ENCODE data around the gene CABLES1. TPM values are rescaled to one million over a fixed set of nuclear protein-coding genes. Genes with fewer than 3 reads are reported as not detected.

Gene CABLES1
- total RNA-seq, 2 donors from 2014 or later, result 0.39 TPM; not detected in 1

DNA sequence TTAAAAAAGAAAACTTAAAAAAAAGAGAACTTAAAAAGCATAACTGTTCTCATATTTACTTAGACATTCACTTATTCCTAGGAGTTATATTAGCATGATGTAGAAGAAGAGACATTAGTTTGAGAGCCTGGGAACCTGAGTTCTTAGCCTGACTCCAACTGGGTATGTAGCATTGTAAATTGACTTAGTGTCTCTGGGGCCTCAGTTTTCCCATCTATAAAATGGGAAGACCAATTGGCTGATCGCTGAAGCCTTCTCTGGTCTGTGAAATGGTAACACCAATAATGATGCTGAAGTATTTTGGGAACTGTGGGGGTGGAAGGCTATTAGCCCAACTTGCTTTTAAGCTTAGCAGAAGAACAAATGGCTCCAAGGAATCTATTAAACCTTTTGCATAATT lies 55.9 kb downstream of the CABLES1 start:
- Mint-ChIP-seq H3K4me1 (ENCODE audit: low read depth in 2 of 2) (no peaks in the 10 kb centered on the region), H3K9me3 (no peaks in the 10 kb centered on the region), H3K27ac (no peak overlapping the region), H3K36me3 (no peaks in the 10 kb centered on the region), H3K4me3 (no peak overlapping the region), H3K27me3 (no peaks in the 10 kb centered on the region)
- ATAC-seq (no peak), DNase-seq (ENCODE audit: low spot score) (no peak)

- H3K4me3 Mint-ChIP-seq, result no peak overlapping the region
- H3K27me3 Mint-ChIP-seq, result no peaks in the 10 kb centered on the region
- ATAC-seq, result no peak
- H3K36me3 Mint-ChIP-seq, result no peaks in the 10 kb centered on the region
- DNase-seq (ENCODE audit: low spot score), result no peak
- H3K9me3 Mint-ChIP-seq, result no peaks in the 10 kb centered on the region
- H3K4me1 Mint-ChIP-seq (ENCODE audit: low read depth in 2 of 2), result no peaks in the 10 kb centered on the region
- no peak overlapping the region for H3K27ac Mint-ChIP-seq
Observed at GRCh38 chr18:23193742-23194141, 58.5 kb downstream of the CABLES1 start.

GRCh38 chr18:23194155-23194996 lies 59.1 kb downstream of the CABLES1 start:
- Mint-ChIP-seq H3K4me3 (no peak overlapping the region), H3K9me3 (no peaks in the 10 kb centered on the region), H3K4me1 (ENCODE audit: low read depth in 2 of 2) (no peaks in the 10 kb centered on the region), H3K36me3 (no peaks in the 10 kb centered on the region), H3K27me3 (no peaks in the 10 kb centered on the region), H3K27ac (no peak overlapping the region)
- DNase-seq (ENCODE audit: low spot score) (no peak), ATAC-seq (no peak)

GRCh38 chr18:23194997-23195957 lies 60.0 kb downstream of the CABLES1 start:
- no peaks in the 10 kb centered on the region for H3K27me3 Mint-ChIP-seq
- DNase-seq (ENCODE audit: low spot score) (no peak), ATAC-seq (no peak)
- H3K9me3 Mint-ChIP-seq, result no peaks in the 10 kb centered on the region
- H3K4me3 Mint-ChIP-seq, result no peak overlapping the region
- no peak overlapping the region for H3K27ac Mint-ChIP-seq
- no peaks in the 10 kb centered on the region for H3K4me1 Mint-ChIP-seq (ENCODE audit: low read depth in 2 of 2)
- no peaks in the 10 kb centered on the region for H3K36me3 Mint-ChIP-seq

DNA sequence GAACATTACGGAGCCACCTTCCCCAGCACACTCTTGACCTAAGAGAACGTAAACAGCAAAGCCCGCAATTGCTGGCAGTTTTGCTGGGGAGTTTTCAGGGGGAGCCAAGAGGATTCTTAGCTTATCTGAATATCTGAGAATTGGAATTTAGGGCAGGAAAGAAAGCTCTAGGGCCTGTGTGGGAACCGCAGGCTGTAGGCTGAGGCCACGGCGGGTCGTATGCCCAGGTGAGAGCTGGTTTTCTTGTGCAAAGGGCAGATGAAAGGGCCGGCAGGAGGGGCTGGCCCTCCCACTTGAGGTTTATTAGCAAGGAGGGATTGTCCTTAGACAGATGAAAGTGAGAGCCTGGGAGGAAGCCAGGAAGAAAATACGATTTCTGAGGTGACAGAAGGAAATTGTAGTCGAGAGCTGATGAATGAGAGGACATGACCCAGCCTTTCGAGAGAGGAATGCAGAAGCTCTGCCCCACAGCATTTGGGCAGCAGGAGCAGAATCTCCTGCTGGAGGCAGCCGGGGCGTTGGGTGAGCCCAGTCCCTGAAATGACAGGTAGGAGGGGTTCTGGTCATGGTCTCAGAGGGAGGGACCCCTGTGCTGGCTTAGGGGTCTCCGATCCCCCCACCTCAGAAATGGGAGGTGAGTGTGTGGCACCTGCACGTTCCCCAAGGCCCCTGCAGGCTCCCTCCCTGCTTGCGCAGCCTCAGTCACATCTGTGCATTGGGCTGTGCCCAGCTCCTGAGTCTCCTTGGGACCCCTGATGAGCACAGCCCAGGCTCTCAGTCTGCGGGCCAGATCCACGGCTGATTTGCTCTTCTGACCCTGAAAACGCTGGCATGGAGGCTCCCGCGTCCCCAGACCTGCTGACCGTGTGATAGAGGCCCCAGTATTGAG lies 61.1 kb downstream of the CABLES1 start:
- Mint-ChIP-seq H3K9me3 (no peaks in the 10 kb centered on the region), H3K27ac (no peak overlapping the region), H3K4me1 (ENCODE audit: low read depth in 2 of 2) (no peaks in the 10 kb centered on the region), H3K27me3 (peaks cover 1 to 2% of the 10 kb centered on the region in 2 donors), H3K4me3 (no peak overlapping the region), H3K36me3 (no peaks in the 10 kb centered on the region)
- DNase-seq (ENCODE audit: low spot score) (no peak), ATAC-seq (no peak)

- no peak for ATAC-seq
- Mint-ChIP-seq H3K36me3 (no peaks in the 10 kb centered on the region), H3K4me1 (ENCODE audit: low read depth in 2 of 2) (peaks cover 0 to 9% of the 10 kb centered on the region in 2 donors), H3K27me3 (peaks cover 11 to 13% of the 10 kb centered on the region in 2 donors), H3K27ac (no peak overlapping the region), H3K4me3 (no peak overlapping the region), H3K9me3 (no peaks in the 10 kb centered on the region)
- no peak for DNase-seq (ENCODE audit: low spot score)
Observed at GRCh38 chr18:23198217-23198845, 63.0 kb downstream of the CABLES1 start.

DNA sequence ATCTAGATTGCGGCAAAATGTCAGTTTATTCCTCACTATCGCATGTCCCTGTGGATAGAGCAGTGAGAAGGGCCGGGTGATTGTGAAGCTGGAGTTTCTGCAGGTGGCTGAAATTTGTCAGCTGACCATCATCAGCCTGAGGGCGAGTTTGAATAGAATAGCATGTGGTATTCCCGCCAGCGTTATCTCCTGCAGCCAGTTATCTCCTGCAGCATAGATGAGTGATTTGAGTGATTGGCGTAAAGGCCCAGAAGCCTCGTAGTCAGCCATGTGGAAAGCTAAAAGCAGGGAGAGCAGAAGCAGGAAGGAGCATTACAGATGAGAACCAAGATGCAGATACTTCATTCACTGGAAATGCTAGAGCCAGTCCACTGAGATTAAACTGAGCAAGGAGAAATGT lies 65.5 kb downstream of the CABLES1 start:
- DNase-seq (ENCODE audit: low spot score), result no peak
- Mint-ChIP-seq H3K4me3 (no peak overlapping the region), H3K4me1 (ENCODE audit: low read depth in 2 of 2) (peaks cover 0 to 9% of the 10 kb centered on the region in 2 donors), H3K27ac (no peak overlapping the region), H3K36me3 (peaks cover 6% of the 10 kb centered on the region), H3K9me3 (no peaks in the 10 kb centered on the region), H3K27me3 (peaks cover 11 to 13% of the 10 kb centered on the region in 2 donors)
- ATAC-seq, result no peak

DNA sequence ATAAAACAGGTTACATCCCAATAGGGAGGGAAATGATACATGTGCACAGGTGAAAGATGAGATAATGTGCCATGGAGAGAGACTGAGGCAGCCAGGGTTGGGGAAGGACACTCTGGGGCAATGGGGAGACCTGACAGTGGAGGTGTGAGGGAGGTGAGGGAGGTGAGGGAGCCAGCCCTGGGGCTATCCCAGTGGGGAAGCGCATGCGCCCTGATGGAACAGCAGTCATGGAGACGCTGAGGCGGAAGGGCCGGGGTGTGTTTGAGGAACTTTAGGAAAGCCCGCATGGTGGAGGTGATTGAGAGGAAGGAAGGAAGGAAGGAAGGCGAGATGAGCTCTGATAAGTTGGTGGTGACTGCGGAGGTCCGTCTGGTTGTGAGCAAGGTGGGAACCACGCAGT lies 66.5 kb downstream of the CABLES1 start:
- Mint-ChIP-seq H3K27ac (no peak overlapping the region), H3K36me3 (peaks cover 6% of the 10 kb centered on the region), H3K4me3 (no peak overlapping the region), H3K9me3 (no peaks in the 10 kb centered on the region), H3K4me1 (ENCODE audit: low read depth in 2 of 2) (peaks cover 0 to 9% of the 10 kb centered on the region in 2 donors), H3K27me3 (peaks cover 11 to 13% of the 10 kb centered on the region in 2 donors)
- ATAC-seq (no peak), DNase-seq (ENCODE audit: low spot score) (peak; percentile 46)

DNA sequence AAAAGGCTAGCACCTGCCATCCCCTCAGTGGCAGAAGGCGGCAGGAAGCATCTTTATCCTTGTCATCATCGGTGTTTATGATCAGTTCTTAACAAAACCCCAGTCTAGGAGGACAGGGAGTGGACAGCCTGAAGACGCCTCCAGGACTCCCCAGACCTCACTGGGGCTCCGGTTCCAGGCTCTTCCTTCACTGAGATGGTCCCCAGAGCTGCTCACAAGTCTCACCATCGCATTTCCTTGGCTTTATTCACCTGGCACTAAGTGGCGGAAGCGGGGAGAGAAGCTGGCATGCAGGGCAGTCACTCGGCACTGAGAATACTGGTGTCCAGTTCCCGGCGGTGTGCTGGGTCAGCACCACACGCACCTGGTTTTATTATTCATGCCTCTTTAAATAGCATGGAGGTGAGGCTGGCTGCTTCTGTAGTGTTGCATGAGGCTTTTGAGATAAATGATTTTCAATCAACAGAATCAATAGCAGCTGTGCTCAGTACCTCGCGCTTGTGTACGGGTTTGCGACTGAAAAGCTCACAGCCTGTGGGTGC lies 68.7 kb downstream of the CABLES1 start:
- Mint-ChIP-seq H3K4me3 (no peak overlapping the region), H3K27me3 (peaks cover 11 to 13% of the 10 kb centered on the region in 2 donors), H3K27ac (no peak overlapping the region), H3K9me3 (peaks cover 3% of the 10 kb centered on the region), H3K36me3 (peaks cover 6% of the 10 kb centered on the region), H3K4me1 (ENCODE audit: low read depth in 2 of 2) (peaks cover 5 to 17% of the 10 kb centered on the region in 2 donors)
- no peak for DNase-seq (ENCODE audit: low spot score)
- no peak for ATAC-seq

DNA sequence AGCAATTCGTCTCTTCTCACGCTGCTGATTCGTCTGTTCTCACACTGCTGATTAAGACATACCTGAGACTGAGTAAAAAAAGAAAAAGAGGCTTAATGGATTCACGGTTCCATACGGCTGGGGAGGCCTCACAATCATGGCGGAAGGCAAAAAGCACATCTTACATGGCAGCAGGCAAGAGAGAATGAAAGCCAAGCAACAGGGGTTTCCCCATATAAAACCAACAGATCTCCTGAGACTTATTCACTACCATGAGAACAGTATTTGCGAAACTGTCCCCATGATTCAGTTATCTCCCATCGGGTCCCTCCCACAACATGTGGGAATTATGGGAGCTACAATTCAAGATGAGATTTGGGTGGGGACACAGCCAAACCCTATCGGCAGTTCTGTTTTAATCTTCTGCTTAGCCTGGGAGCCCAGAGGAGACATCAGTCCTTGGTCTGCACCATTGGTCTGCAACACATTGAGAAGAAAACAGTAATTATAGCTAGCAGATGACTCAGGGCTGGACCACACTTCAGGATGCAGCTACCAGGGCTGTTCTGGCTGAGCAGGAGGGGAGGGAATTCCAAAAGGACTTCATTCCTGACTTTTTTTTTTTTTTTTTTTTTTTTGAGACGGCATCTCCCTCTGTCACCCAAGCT lies 69.4 kb downstream of the CABLES1 start:
- Mint-ChIP-seq H3K36me3 (peaks cover 6% of the 10 kb centered on the region), H3K4me3 (no peak overlapping the region), H3K9me3 (peaks cover 4% of the 10 kb centered on the region), H3K27me3 (peaks cover 11 to 13% of the 10 kb centered on the region in 2 donors), H3K4me1 (ENCODE audit: low read depth in 2 of 2) (peaks cover 5 to 22% of the 10 kb centered on the region in 2 donors), H3K27ac (no peak overlapping the region)
- no peak for DNase-seq (ENCODE audit: low spot score)
- ATAC-seq, result no peak

GRCh38 chr18:23205980-23206379 lies 70.7 kb downstream of the CABLES1 start:
- peaks cover 11 to 13% of the 10 kb centered on the region in 2 donors for H3K27me3 Mint-ChIP-seq
- H3K36me3 Mint-ChIP-seq, result peaks cover 6% of the 10 kb centered on the region
- ATAC-seq, result no peak
- H3K9me3 Mint-ChIP-seq, result peaks cover 4% of the 10 kb centered on the region
- peaks cover 5 to 22% of the 10 kb centered on the region in 2 donors for H3K4me1 Mint-ChIP-seq (ENCODE audit: low read depth in 2 of 2)
- DNase-seq (ENCODE audit: low spot score), result no peak
- no peak overlapping the region for H3K27ac Mint-ChIP-seq
- no peak overlapping the region for H3K4me3 Mint-ChIP-seq

DNA sequence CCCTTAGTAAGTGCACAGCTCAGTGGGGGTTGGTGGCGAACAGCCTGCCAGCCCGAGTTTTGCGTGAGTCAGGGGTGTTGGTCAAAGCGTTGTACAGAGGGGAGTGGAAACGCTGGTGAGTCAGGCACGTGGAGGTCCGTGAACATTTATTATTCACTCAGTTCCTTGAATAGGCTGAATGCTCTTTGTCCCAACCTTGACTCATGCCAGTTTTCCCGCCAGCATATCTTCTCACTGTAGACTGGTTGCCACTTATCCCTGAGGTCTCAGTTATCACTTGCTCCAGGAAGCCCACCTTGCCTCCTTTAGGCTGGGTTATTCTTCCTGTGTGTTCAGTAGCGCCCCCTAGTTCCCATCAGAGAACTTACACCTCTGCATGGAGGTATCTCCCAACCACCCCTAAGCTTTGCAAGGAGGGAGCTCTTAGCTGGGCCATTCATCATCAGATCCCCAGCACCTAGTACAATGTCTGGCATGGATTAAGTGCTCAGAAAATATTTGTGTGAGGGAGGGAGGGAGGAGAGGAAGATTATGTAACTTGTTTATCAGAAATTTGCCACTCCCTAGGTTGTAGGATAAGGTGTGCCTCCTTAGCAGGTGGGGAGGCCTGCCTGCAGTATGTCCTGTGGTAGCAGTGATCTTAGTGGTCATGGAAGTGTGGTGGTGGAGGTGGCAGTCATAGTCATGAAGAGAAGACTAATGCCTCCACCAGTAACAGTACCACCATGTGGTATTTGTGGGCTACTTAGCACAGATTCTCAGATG lies 72.1 kb downstream of the CABLES1 start:
- Mint-ChIP-seq H3K36me3 (peaks cover 6% of the 10 kb centered on the region), H3K27ac (no peak overlapping the region), H3K4me3 (no peak overlapping the region), H3K9me3 (peaks cover 4% of the 10 kb centered on the region), H3K4me1 (ENCODE audit: low read depth in 2 of 2) (peaks cover 5 to 17% of the 10 kb centered on the region in 2 donors), H3K27me3 (peaks cover 1 to 3% of the 10 kb centered on the region in 2 donors)
- ATAC-seq (no peak), DNase-seq (ENCODE audit: low spot score) (no peak)

All from natural killer cell treated with Interleukin-12 subunit alpha and Interleukin-12 subunit beta and Interleukin-15 and Interleukin-18, amount 100 ng/mL, for 72 hours (primary cell).